ENCODE measurements around the gene ZNF891.

- TF ChIP-seq POLR2AphosphoS5 (IDR thresholded peaks at IDR 0.05; ENCODE audit: insufficient read depth in 1 of 2, low read depth in 1 of 2) (peak; percentile 71 to 86), CTCF (IDR thresholded peaks at IDR 0.05) (peak in 1 of 3 experiments; percentile 17), POLR2A (IDR thresholded peaks at IDR 0.05) (no peak)
These were observed 49.5 kb downstream of the ZNF891 start, which contains the start of gene ZNF140 for GRCh38 chr12:133080368-133081158.

All from vagina (tissue), 2 donors.